HG02610 (cell line): ENCODE data around the gene YPEL1.
"Not testable (repeated sequence)": the region's sequence is repeated elsewhere in the genome, so short reads cannot be mapped to it uniquely, and the experiment has no call there.

ENCODE experiments used
- ATAC-seq: cut with Tn5 transposase; IDR thresholded peaks from one replicate; pipeline ENCODE4 v1.9.1; 2021; ENCODE audit warnings: mild to moderate bottlenecking, moderate library complexity; ENCODE audit not compliant: unreplicated experiment

YPEL1 gene

GRCh38 chr22:21724496-21724895 is 11.1 kb downstream of the YPEL1 start:
- ATAC-seq = not testable (repeated sequence)

- ATAC-seq = not testable (repeated sequence)
Observed at GRCh38 chr22:21721195-21721852, 14.3 kb downstream of the YPEL1 start.

GRCh38 chr22:21720191-21720859 is 15.3 kb downstream of the YPEL1 start:
- not testable (repeated sequence) for ATAC-seq

GRCh38 chr22:21719024-21719423 is 16.6 kb downstream of the YPEL1 start:
- no peak for ATAC-seq

GRCh38 chr22:21718499-21718898 is 17.1 kb downstream of the YPEL1 start:
- ATAC-seq = no peak

- ATAC-seq = not testable (repeated sequence)
Observed at GRCh38 chr22:21716395-21717122, 19.0 kb downstream of the YPEL1 start.

- ATAC-seq = no peak
Observed at GRCh38 chr22:21714786-21715185, 20.8 kb downstream of the YPEL1 start.

GRCh38 chr22:21714059-21714770 is 21.4 kb downstream of the YPEL1 start:
- ATAC-seq = no peak

- no peak for ATAC-seq
Observed at GRCh38 chr22:21713428-21714058, 22.1 kb downstream of the YPEL1 start.

- ATAC-seq = no peak
Observed at GRCh38 chr22:21712751-21713427, 22.7 kb downstream of the YPEL1 start.

- ATAC-seq = no peak
Observed at GRCh38 chr22:21711851-21712250, 23.7 kb downstream of the YPEL1 start.

GRCh38 chr22:21710156-21710555 is 25.4 kb downstream of the YPEL1 start:
- no peak for ATAC-seq

GRCh38 chr22:21709688-21710087 is 25.9 kb downstream of the YPEL1 start:
- no peak for ATAC-seq

GRCh38 chr22:21708960-21709359 is 26.6 kb downstream of the YPEL1 start:
- no peak for ATAC-seq

GRCh38 chr22:21707677-21708076 is 27.9 kb downstream of the YPEL1 start:
- no peak for ATAC-seq

GRCh38 chr22:21703684-21704316 is 31.8 kb downstream of the YPEL1 start:
- no peak for ATAC-seq

GRCh38 chr22:21702700-21703683 is 32.6 kb downstream of the YPEL1 start:
- no peak for ATAC-seq

GRCh38 chr22:21702094-21702493 is 33.5 kb downstream of the YPEL1 start:
- no peak for ATAC-seq
